GM12878 (cell line): Measurements from ENCODE around the gene PARP1. TPM values are rescaled to one million over a fixed set of nuclear protein-coding genes. Genes with fewer than 3 reads are reported as not detected.

Experiments used
- ATAC-seq: fragments of 200-7000 bp; cut with Tn5 transposase; 3 replicates; pipeline ENCODE4 v1.9.1; 2020; ENCODE audit warnings: mild to moderate bottlenecking, moderate library complexity
- BruUV-seq: library from RNA; stranded (reverse); fragments of 400-500 nt; replicated peaks from 2 replicates; lab custom pipeline; 2021; lab: Mats Ljungman, UMichigan
- CTCF ChIA-PET: fragments of 300-600 bp; sonication (Branson Sonifier 250); formaldehyde crosslinking; extraction: SDS; loops from one replicate; lab custom pipeline; 2021; ENCODE audit warnings: inconsistent platforms; lab: Yijun Ruan, JAX
- POLR2A ChIA-PET: fragments of 350-600 bp; formaldehyde crosslinking; extraction: SDS; loops from one replicate; lab custom pipeline; 2021; ENCODE audit warnings: inconsistent platforms; lab: Charles Lee
- RAD21 ChIA-PET: fragments of 300-600 bp; sonication (Branson Sonifier 250); formaldehyde crosslinking; loops from one replicate; lab custom pipeline; 2023; ENCODE audit warnings: antibody characterized with exemption; ENCODE audit not compliant: unreplicated experiment; lab: Charles Lee
- SMC1A ChIA-PET: fragments of 300-600 bp; sonication (Branson Sonifier 250); formaldehyde crosslinking; loops from one replicate; lab custom pipeline; 2023; ENCODE audit not compliant: unreplicated experiment, uncharacterized antibody; lab: Charles Lee
- DNase-seq: peaks from one replicate; pipeline ENCODE4 v3.0.0-alpha.2; 2011; ENCODE audit warnings: low read depth, low spot score
- FAIRE-seq: peaks from 3 replicates; lab custom pipeline; 2011; peaks lifted over from hg19 to GRCh38; lab: Jason Lieb, UNC
- H2AFZ ChIP-seq: 2 replicates; pipeline ENCODE4 v1.6.0; 2011; ENCODE audit warnings: low read depth, low read length, control low read depth; ENCODE audit not compliant: control insufficient read depth
- H3K27ac ChIP-seq: 2 replicates; pipeline ENCODE4 v1.5.1; 2011; ENCODE audit warnings: control low read depth; ENCODE audit not compliant: control insufficient read depth, insufficient read depth
- H3K27me3 ChIP-seq, 2 experiments: replicated peaks in 1 of 2; 2 replicates each; pipeline versions ENCODE4 v1.6.0 to v1.6.1; 2011; ENCODE audit warnings: low read length in 1 of 2; ENCODE audit not compliant: control insufficient read depth in 2 of 2, insufficient read depth in 2 of 2
- H3K36me3 ChIP-seq, 2 experiments: 2 replicates each; pipeline ENCODE4 v1.5.1; 2011; ENCODE audit warnings: low read length in 1 of 2; ENCODE audit not compliant: control insufficient read depth in 2 of 2, insufficient read depth in 2 of 2
- H3K4me1 ChIP-seq: 2 replicates; pipeline ENCODE4 v1.6.1; 2011; ENCODE audit warnings: mild to moderate bottlenecking, low read length, moderate library complexity, mixed read lengths; ENCODE audit not compliant: control insufficient read depth, insufficient read depth
- H3K4me2 ChIP-seq: 2 replicates; pipeline ENCODE4 v1.6.0; 2011; ENCODE audit warnings: control low read depth; ENCODE audit not compliant: control insufficient read depth, insufficient read depth
- H3K4me3 ChIP-seq: fragments of 200-600 bp; sonication (generic); 2 replicates; pipeline ENCODE4 v1.5.1; 2016
- H3K79me2 ChIP-seq: 2 replicates; pipeline ENCODE4 v1.6.0; 2011; ENCODE audit warnings: low read length; ENCODE audit not compliant: control insufficient read depth, insufficient read depth
- H3K9ac ChIP-seq: 2 replicates; pipeline ENCODE4 v1.8.0; 2011; ENCODE audit warnings: low read length, control low read depth, mixed read lengths; ENCODE audit not compliant: control insufficient read depth, insufficient read depth
- H3K9me3 ChIP-seq: replicated peaks from 3 replicates; pipeline ENCODE4 v1.5.1; 2011; ENCODE audit warnings: mild to moderate bottlenecking, low read length; ENCODE audit not compliant: control insufficient read depth, insufficient read depth
- H4K20me1 ChIP-seq: 2 replicates; pipeline ENCODE4 v1.6.0; 2011; ENCODE audit not compliant: control insufficient read depth, insufficient read depth
- CEBPB ChIP-seq, 2 experiments: fragments of 150-350 bp in 1 of 2; IDR thresholded peaks; 2 replicates each; pipeline ENCODE4 v1.6.1; 2012 to 2014; ENCODE audit warnings: low read depth in 2 of 2, low read length in 2 of 2, borderline replicate concordance in 1 of 2, inconsistent platforms in 1 of 2
- CHD4 ChIP-seq: fragments of 200-600 bp; sonication (generic); IDR thresholded peaks from 2 replicates; pipeline ENCODE4 v1.6.1; 2016; ENCODE audit warnings: mild to moderate bottlenecking
- CREB1 ChIP-seq: IDR thresholded peaks from 2 replicates; pipeline ENCODE4 v1.6.1; 2012; ENCODE audit warnings: low read depth, mild to moderate bottlenecking, inconsistent platforms
- DPF2 ChIP-seq: fragments of 450-650 bp; IDR thresholded peaks from 2 replicates; pipeline ENCODE4 v1.6.1; 2017; ENCODE audit warnings: mild to moderate bottlenecking
- E2F8 ChIP-seq: fragments of 450-650 bp; IDR thresholded peaks from 2 replicates; pipeline ENCODE4 v1.6.1; 2018; ENCODE audit warnings: mild to moderate bottlenecking, low read depth, moderate library complexity; ENCODE audit not compliant: partially characterized antibody
- GATAD2B ChIP-seq: fragments of 450-650 bp; conservative IDR thresholded peaks from 2 replicates; pipeline ENCODE4 v1.6.1; 2017; ENCODE audit warnings: low read depth, mild to moderate bottlenecking, moderate library complexity
- MTA2 ChIP-seq: fragments of 450-650 bp; IDR thresholded peaks from 2 replicates; pipeline ENCODE4 v1.6.1; 2016; ENCODE audit warnings: low read depth, mild to moderate bottlenecking, moderate library complexity
- NRF1 ChIP-seq: conservative IDR thresholded peaks from 2 replicates; pipeline ENCODE4 v1.6.1; 2011; ENCODE audit warnings: mild to moderate bottlenecking, low read depth, low read length, improper control_type of control experiment
- ZSCAN29 ChIP-seq: fragments of 450-650 bp; IDR thresholded peaks from 2 replicates; pipeline ENCODE4 v1.6.1; 2017; ENCODE audit warnings: mild to moderate bottlenecking, moderate library complexity
- WGBS: methylation state at CpG from one replicate; pipeline ENCODE4 v1.1.6; 2016; ENCODE audit warnings: low lambda C conversion rate; ENCODE audit not compliant: insufficient replicate concordance, insufficient coverage; ENCODE audit errors: missing lambda C conversion rate; 5-methylcytosine and 5-hydroxymethylcytosine counted together
- in situ Hi-C: fragments of 300-500 bp; cut with MboI; formaldehyde crosslinking; loops from 9 replicates; pipeline ENCODE4 v1.14.3; 2018; ENCODE audit warnings: mixed read lengths
- intact Hi-C: fragments of 100-400 bp; cut with micrococcal nuclease; formaldehyde crosslinking; loops from one replicate; pipeline ENCODE4 v1.14.2; 2022; ENCODE audit not compliant: unreplicated experiment
- polyA plus RNA-seq, 11 experiments: library from polyadenylated mRNA; depleted of rRNA in 4 of 11; unstranded in 6 of 11; stranded (reverse) in 5 of 11; fragments of >200 nt; fragmentation: Nextera tagmentation in 4 of 11; fragmentation: Illumina TruSeq in 1 of 11; extraction: Ambion mirVana in 4 of 11; extraction: Trizol in 1 of 11; gene quantifications; 1 replicate in 1 of 11; 2 replicates in 10 of 11; pipeline versions ENCODE4 v1.2.1 to v1.2.3, GENCODE V29; 2011 to 2016; ENCODE audit warnings: inconsistent platforms in 2 of 11, missing spikeins in 2 of 11, low read depth in 1 of 11
- total RNA-seq, 4 experiments: library from RNA; depleted of rRNA in 3 of 4; stranded (reverse); fragments of >200 nt in 3 of 4; fragmentation: Illumina TruSeq in 1 of 4; extraction: Trizol in 1 of 4; gene quantifications; 2 replicates each; pipeline versions ENCODE4 v1.2.1 to v1.2.3, GENCODE V29; 2013 to 2021

Gene PARP1
- total and polyA plus RNA-seq, 10 of the 15 experiments (the other 5 are each of a cell fraction or from before 2014, with no cell fraction given), result 113 to 287 (median 265) TPM

GRCh38 chr1:226384717-226385116, 23.2 kb downstream of the PARP1 start:
- SMC1A ChIA-PET, result no interaction called here
- Histone ChIP-seq H3K4me2 (no peak overlapping the region), H2AFZ (no peak overlapping the region), H3K9ac (no peak overlapping the region), H3K4me1 (no peaks in the 10 kb centered on the region), H3K9me3 (no peaks in the 10 kb centered on the region), H4K20me1 (no peaks in the 10 kb centered on the region), H3K27me3 (no peaks in the 10 kb centered on the region), H3K36me3 (peaks cover 60 to 63% of the 10 kb centered on the region in 2 experiments), H3K4me3 (no peak overlapping the region), H3K79me2 (no peaks in the 10 kb centered on the region), H3K27ac (no peak overlapping the region)
- 98% methylated on average over 11 of the region's 11 CpGs for WGBS
- in situ Hi-C loops (no loop called here), intact Hi-C loops (no loop called here)
- CTCF ChIA-PET, result no interaction called here
- DNase-seq (no peak), FAIRE-seq (peak; percentile 18), ATAC-seq (no peak)
- RAD21 ChIA-PET, result no interaction called here
- POLR2A ChIA-PET, result no interaction called here
- no TSS peak for BruUV-seq
- TF ChIP-seq CHD4 (no peak), DPF2 (no peak), CREB1 (no peak), E2F8 (no peak), ZSCAN29 (no peak), MTA2 (no peak), GATAD2B (no peak), NRF1 (no peak), CEBPB (IDR thresholded peaks at IDR 0.05; ENCODE audit: borderline replicate concordance in 1 of 2, low read depth in 2 of 2, low read length in 2 of 2) (no peak)
